ENCODE results near the gene NPC1.
"Not testable (repeated sequence)": the region's sequence is repeated elsewhere in the genome, so short reads cannot be mapped to it uniquely, and the experiment has no call there.

The NPC1 gene

DNA sequence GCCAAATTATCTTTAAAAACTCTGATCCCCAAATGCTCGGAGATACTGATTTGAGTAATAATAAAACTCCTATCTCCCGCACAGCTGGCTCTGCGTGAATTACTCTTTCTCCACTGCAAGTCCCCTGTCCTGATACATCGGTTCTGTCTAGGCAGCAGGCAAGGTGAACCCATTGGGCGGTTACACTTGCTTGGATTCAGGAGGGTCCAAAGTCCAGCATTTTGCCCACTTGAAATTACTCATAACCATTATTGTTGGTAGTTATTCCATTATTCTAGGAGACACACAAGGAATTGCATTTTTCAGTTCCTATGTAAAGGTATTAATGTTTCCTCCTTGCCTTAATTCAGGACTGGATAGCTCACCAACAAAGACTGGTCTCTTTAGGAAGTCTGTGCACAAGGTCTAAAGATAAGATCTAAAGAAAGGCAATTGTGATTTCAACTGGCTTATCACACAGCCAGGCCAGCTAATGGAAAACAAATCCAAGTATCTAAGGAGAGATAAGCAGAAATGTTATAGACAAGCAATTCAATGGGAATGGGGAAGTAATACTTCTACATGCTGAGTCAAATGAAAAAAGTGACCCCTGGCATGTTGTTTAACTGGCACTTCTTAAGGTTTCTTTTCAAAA lies 23.2 kb upstream of the NPC1 start:
- DNase-seq (ENCODE audit: low read depth in 2 of 2): no peak

GRCh38 chr18:23608211-23608610 lies 21.9 kb upstream of the NPC1 start:
- DNase-seq (ENCODE audit: low read depth in 2 of 2): no peak

- no peak for DNase-seq (ENCODE audit: low read depth in 2 of 2)
Observed at GRCh38 chr18:23605941-23606340, 19.6 kb upstream of the NPC1 start.

DNA sequence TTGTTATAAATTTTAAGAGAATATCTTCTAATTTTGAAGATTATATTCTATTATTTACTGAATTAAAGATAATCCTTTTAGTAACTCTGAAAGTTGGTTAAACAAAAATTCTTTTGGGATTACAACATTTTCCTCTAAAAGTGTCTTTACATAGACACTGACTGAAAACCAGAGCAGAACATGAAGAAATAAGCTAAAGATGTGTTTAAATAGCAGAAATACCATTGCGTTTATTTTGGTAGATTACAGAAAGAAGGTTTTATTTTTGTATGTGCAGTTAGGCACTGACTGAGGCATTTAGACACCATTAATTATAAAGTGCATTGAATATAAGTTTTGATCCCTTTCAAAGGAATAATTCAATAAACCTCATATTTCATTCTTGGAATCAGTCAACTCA lies 13.5 kb upstream of the NPC1 start:
- no peak for DNase-seq (ENCODE audit: low read depth in 2 of 2)

- DNase-seq (ENCODE audit: low read depth in 2 of 2): no peak
Observed at GRCh38 chr18:23596183-23596582, 9.9 kb upstream of the NPC1 start.

- DNase-seq (ENCODE audit: low read depth in 2 of 2): no peak
Observed at GRCh38 chr18:23595591-23595990, 9.3 kb upstream of the NPC1 start.

DNA sequence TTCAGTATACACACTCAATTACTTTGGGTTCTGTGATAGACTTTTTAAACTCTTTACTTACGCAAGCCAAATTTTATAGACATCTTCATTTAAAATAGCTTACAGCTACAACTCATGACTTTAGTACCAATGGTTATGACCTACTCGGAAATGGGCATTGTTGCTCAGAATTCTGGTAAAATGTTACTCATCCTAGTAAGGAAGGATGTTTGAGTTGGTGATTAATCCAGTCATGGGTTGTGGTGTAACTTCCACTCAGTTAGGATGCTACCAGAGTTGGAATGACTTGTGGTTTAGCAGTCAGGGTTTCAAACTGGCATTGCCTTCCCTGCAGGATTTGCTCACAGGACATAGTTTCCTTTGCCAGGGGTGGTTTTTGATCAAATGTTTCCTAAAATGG lies 7.4 kb upstream of the NPC1 start:
- no peak for DNase-seq (ENCODE audit: low read depth in 2 of 2)

- no peak for DNase-seq (ENCODE audit: low read depth in 2 of 2)
Observed at GRCh38 chr18:23592911-23593310, 6.6 kb upstream of the NPC1 start.

- no peak for DNase-seq (ENCODE audit: low read depth in 2 of 2)
Observed at GRCh38 chr18:23591011-23591410, 4.7 kb upstream of the NPC1 start.

GRCh38 chr18:23588836-23589560 lies 2.7 kb upstream of the NPC1 start:
- no peak for DNase-seq (ENCODE audit: low read depth in 2 of 2)

DNA sequence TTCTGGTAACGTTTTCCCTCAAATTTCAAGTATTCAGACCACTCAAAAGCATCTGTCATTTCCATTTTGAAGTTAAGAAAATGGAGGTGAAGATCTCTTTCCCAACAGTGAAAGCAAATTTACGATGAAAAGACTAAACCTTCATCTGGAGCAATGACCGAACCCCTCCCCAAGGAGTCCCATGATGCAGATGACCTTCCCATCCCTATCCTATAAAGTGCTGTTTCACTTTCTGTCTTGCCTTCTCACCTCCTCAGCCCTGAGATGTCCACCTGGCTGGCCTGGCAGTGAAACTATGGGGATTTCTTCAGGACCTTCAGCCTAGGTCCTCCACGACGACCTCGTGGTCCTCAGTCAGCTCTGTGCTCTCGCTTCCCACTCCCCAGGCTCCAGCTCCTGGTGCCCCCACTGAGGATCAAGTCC lies 925 bp upstream of the NPC1 start:
- DNase-seq (ENCODE audit: low read depth in 2 of 2): no peak

- no peak for DNase-seq (ENCODE audit: low read depth in 2 of 2)
Observed at GRCh38 chr18:23585897-23586248, 433 bp downstream of the NPC1 start.

- DNase-seq (ENCODE audit: low read depth in 2 of 2): peak in 1 of 2 donors; percentile 11
Observed at GRCh38 chr18:23585007-23585871, 1.1 kb downstream of the NPC1 start.

GRCh38 chr18:23584019-23584983 lies 2.0 kb downstream of the NPC1 start:
- DNase-seq (ENCODE audit: low read depth in 2 of 2): no peak

DNA sequence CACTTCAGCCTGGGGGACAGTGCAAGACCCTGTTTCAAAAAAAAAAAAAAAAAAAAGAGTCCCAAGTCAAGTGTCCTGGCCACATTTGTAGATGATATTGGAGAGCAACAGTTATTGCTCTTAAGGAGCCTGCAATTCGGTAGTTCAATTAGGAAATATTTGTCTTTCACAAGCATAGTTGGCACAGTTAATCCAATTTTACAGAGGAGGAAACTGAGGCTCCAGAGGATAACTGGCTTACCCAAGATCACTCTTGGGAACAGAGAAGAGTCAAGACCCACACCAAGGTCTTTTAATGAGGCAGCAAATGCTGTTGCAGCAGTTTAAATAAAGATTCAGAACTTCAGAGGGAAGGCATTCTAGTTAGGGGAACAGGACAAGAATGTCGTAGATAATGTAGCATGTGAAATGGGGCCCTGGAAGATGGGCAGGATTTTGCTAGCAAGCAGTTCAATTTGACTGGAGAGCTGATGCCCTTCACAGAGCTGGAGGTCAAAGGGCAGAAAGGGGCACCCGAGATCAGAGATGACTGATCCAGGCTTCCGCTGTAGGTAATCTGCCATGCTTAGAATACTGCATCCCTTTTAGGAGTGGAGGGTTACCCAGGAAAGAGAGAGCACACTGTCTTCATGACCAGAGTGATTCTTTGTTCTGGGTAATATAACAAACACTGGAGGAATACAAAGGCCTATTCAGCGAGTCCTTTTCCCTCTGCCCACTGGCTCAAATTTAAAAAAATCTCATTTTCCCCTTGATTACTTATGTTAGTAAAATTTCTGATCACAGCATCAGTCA lies 3.0 kb downstream of the NPC1 start:
- no peak for DNase-seq (ENCODE audit: low read depth in 2 of 2)

- no peak for DNase-seq (ENCODE audit: low read depth in 2 of 2)
Observed at GRCh38 chr18:23580677-23581367, 5.5 kb downstream of the NPC1 start.

GRCh38 chr18:23578891-23579653 lies 7.2 kb downstream of the NPC1 start:
- DNase-seq (ENCODE audit: low read depth in 2 of 2): no peak

- no peak for DNase-seq (ENCODE audit: low read depth in 2 of 2)
Observed at GRCh38 chr18:23578067-23578701, 8.1 kb downstream of the NPC1 start.

GRCh38 chr18:23577521-23577920 lies 8.8 kb downstream of the NPC1 start:
- DNase-seq (ENCODE audit: low read depth in 2 of 2): not testable (repeated sequence)
